Stomach (tissue), 9 donors: Measurements from ENCODE around the gene AGAP1. TPM values are rescaled to one million over a fixed set of nuclear protein-coding genes. Genes with fewer than 3 reads are reported as not detected.

Experiments
- DNase-seq, 2 donors: peaks; one replicate each; pipeline versions ENCODE4 v3.0.0 to v3.0.0-alpha.2; 2013 to 2019
- H3K27ac ChIP-seq, 5 donors: fragments of 200-600 bp in 4 of 5; sonication (generic) in 4 of 5; one replicate each; pipeline ENCODE4 v1.5.1; 2013 to 2019; ENCODE audit warnings: mild to moderate bottlenecking in 1 of 5, moderate library complexity in 1 of 5
- H3K27me3 ChIP-seq, 3 donors: fragments of 200-600 bp; sonication (generic); one replicate each; pipeline ENCODE4 v1.5.1; 2017 to 2019; ENCODE audit warnings: mixed run types in 1 of 3
- H3K36me3 ChIP-seq, 4 donors: fragments of 200-600 bp; sonication (generic); 1 replicate in 3 of 4; 2 replicates in 1 of 4; pipeline ENCODE4 v1.5.1; 2016 to 2019
- H3K4me1 ChIP-seq, 4 donors: fragments of 200-600 bp; sonication (generic); one replicate each; pipeline ENCODE4 v1.5.1; 2016 to 2019
- H3K4me3 ChIP-seq, 4 donors: fragments of 200-600 bp; sonication (generic) in 3 of 4; one replicate each; pipeline ENCODE4 v1.5.1; 2016 to 2019; ENCODE audit warnings: mild to moderate bottlenecking in 1 of 4
- H3K9me3 ChIP-seq, 4 donors: fragments of 200-600 bp; sonication (generic); one replicate each; pipeline ENCODE4 v1.5.1; 2016 to 2019
- CTCF ChIP-seq, 7 experiments: fragments of 450-650 bp in 4 of 7; fragments of 200-600 bp in 3 of 7; sonication (generic) in 3 of 7; IDR thresholded peaks; one replicate each; pipeline ENCODE4 v1.5.1; 2016 to 2019; ENCODE audit warnings: antibody characterized with exemption in 7 of 7, control low read depth in 2 of 7, mild to moderate bottlenecking in 1 of 7
- EP300 ChIP-seq: sonication (generic); formaldehyde crosslinking; IDR thresholded peaks from one replicate; pipeline ENCODE4 v1.6.1; 2017; ENCODE audit warnings: antibody characterized with exemption
- POLR2A ChIP-seq, 4 donors: fragments of 450-650 bp; IDR thresholded peaks; one replicate each; pipeline ENCODE4 v1.6.1; 2016; ENCODE audit warnings: antibody characterized with exemption in 4 of 4, control low read depth in 2 of 4, mild to moderate bottlenecking in 1 of 4, moderate library complexity in 1 of 4
- POLR2AphosphoS5 ChIP-seq, 3 donors: sonication (generic); formaldehyde crosslinking; IDR thresholded peaks; one replicate each; pipeline ENCODE4 v1.6.1; 2016; ENCODE audit warnings: antibody characterized with exemption in 3 of 3
- WGBS, 5 donors: extraction: QIAGEN DNeasy Blood & Tissue Kit in 3 of 5; methylation state at CpG; one replicate each; pipeline versions ENCODE4 v1.1.5 to v1.1.7; 2013 to 2018; 5-methylcytosine and 5-hydroxymethylcytosine counted together
- intact Hi-C: fragments of 100-400 bp; cut with DNase I; formaldehyde crosslinking; loops from one replicate; pipeline ENCODE4 v1.15.1; 2023; ENCODE audit warnings: low total_unique reads
- polyA plus RNA-seq, 3 donors: library from polyadenylated mRNA; stranded (reverse); fragments of 200-250 nt; gene quantifications; one replicate each; pipeline ENCODE4 v1.2.3, GENCODE V29; 2013
- total RNA-seq, 5 donors: library from RNA; depleted of rRNA; stranded (reverse); fragments of >200 nt; gene quantifications; one replicate each; pipeline versions ENCODE4 v1.1.0 to v1.2.3, GENCODE V29; 2014 to 2016
- donor health status: healthy with polysubstance abuse.
- donor health status: Bipolar disorder and iron deficiency.
- donor health status: healthy.

AGAP1 gene
- total and polyA plus RNA-seq, 8 donors = 4.2 to 139 (median 35.0) TPM

- no peaks in the 10 kb centered on the region for H3K4me1 ChIP-seq
- peaks cover 0 to 11% (median 8%) of the 10 kb centered on the region in 4 donors for H3K36me3 ChIP-seq
- H3K27ac ChIP-seq = no peak overlapping the region
- intact Hi-C loops = no loop called here
- no peaks in the 10 kb centered on the region for H3K27me3 ChIP-seq
- no peak overlapping the region for H3K4me3 ChIP-seq
- 54 to 76% (median 63%) methylated on average over 4 of the region's 4 CpGs for WGBS, 5 donors
- TF ChIP-seq CTCF (IDR thresholded peaks at IDR 0.05) (no peak), EP300 (no peak), POLR2AphosphoS5 (IDR thresholded peaks at IDR 0.05) (no peak), POLR2A (IDR thresholded peaks at IDR 0.05) (no peak)
- DNase-seq = no peak
- H3K9me3 ChIP-seq = no peaks in the 10 kb centered on the region
Observed at GRCh38 chr2:235789552-235789951, 295.7 kb downstream of the AGAP1 start.

DNA sequence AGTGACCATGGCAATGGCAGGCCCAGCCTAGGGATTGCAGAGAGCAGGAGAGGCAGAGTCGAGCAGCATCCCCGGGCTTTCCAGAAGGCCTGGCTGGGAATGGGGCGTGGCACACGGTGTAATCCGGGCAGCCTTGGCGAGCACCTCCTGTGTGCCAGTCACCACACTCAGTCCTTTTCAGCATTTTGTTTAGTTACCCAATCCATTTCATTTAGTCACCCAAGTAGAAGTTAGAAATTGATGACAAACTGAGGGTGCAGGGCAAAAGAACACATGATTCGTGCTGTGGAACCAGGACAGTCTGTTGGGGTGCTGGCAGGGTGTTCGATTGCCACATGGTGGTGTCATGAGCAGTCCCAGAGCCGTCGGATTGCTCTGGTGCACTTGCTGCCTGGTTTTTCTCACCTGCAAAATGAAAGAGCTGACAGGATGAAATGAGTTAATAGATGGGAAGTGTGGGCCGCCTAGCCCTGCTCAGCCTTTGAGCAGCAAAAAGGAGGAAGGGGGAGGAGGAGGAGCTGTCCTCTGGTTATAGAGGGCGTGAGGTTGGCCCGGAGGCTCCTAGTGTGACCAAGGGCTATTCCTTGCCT is 299.4 kb downstream of the AGAP1 start:
- no peak overlapping the region for H3K4me3 ChIP-seq
- intact Hi-C loops = no loop called here

GRCh38 chr2:235799281-235799680 is 305.4 kb downstream of the AGAP1 start:
- no peak for TF ChIP-seq EP300
- TF ChIP-seq POLR2AphosphoS5 (IDR thresholded peaks at IDR 0.05) = no peak
- no peak for TF ChIP-seq CTCF (IDR thresholded peaks at IDR 0.05)
- TF ChIP-seq POLR2A (IDR thresholded peaks at IDR 0.05) = no peak

More for the DNA sequence above, 299.4 kb downstream of the AGAP1 start:
- WGBS, 5 donors = 68 to 75% (median 73%) methylated on average over 13 of the region's 13 CpGs
- TF ChIP-seq POLR2AphosphoS5 (IDR thresholded peaks at IDR 0.05) (no peak), POLR2A (IDR thresholded peaks at IDR 0.05) (no peak), CTCF (IDR thresholded peaks at IDR 0.05) (peak in 3 of 7 experiments; percentile 8 to 16 (median 11)), EP300 (no peak)
- Histone ChIP-seq H3K27me3 (no peaks in the 10 kb centered on the region), H3K27ac (no peak overlapping the region), H3K36me3 (peaks cover 1 to 15% (median 12%) of the 10 kb centered on the region in 4 donors), H3K9me3 (no peaks in the 10 kb centered on the region), H3K4me1 (no peaks in the 10 kb centered on the region)
- DNase-seq = peak in 1 of 2 donors; percentile 68

DNA sequence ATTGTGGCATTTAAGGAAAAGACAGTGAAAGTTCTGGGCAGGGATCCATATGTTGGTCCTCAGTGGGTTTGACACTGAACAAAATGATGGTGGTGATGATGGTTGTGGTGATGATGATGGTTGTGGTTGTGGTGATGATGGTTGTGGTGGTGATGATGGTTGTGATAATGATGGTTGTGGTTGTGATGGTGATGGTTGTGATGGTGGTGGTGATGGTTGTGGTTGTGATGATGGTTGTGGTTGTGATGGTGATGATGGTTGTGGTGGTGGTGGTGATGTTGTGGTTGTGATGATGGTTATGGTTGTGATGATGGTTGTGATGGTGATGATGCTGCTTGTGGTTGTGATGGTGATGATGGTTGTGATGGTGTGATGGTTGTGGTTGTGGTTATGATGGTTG is 308.7 kb downstream of the AGAP1 start:
- H3K9me3 ChIP-seq = no peaks in the 10 kb centered on the region
- DNase-seq = no peak
- no peaks in the 10 kb centered on the region for H3K4me1 ChIP-seq
- no peak for TF ChIP-seq POLR2AphosphoS5 (IDR thresholded peaks at IDR 0.05)
- TF ChIP-seq POLR2A (IDR thresholded peaks at IDR 0.05) = no peak
- TF ChIP-seq EP300 = no peak
- TF ChIP-seq CTCF (IDR thresholded peaks at IDR 0.05) = no peak
- intact Hi-C loops = no loop called here
- H3K27ac ChIP-seq = no peak overlapping the region
- H3K36me3 ChIP-seq = peaks cover 25 to 65% (median 61%) of the 10 kb centered on the region in 4 donors
- H3K4me3 ChIP-seq = no peak overlapping the region
- no peaks in the 10 kb centered on the region for H3K27me3 ChIP-seq

More at GRCh38 chr2:235799281-235799680, 305.4 kb downstream of the AGAP1 start:
- H3K27me3 ChIP-seq = no peaks in the 10 kb centered on the region
- no peak overlapping the region for H3K4me3 ChIP-seq
- 92 to 95% (median 94%) methylated on average over 17 of the region's 17 CpGs for WGBS, 5 donors
- intact Hi-C loops = no loop called here
- no peaks in the 10 kb centered on the region for H3K4me1 ChIP-seq
- no peak overlapping the region for H3K27ac ChIP-seq
- H3K9me3 ChIP-seq = no peaks in the 10 kb centered on the region
- peaks cover 19 to 54% (median 49%) of the 10 kb centered on the region in 4 donors for H3K36me3 ChIP-seq
- DNase-seq = no peak
